ENCODE data around the gene BUB1B. TPM values are rescaled to one million over a fixed set of nuclear protein-coding genes. Genes with fewer than 3 reads are reported as not detected.
A peak's percentile ranks its signal among the peaks of the same experiment; 100 is the strongest.

BUB1B gene
- total RNA-seq, 2 experiments from 2014 or later = 1.4 to 2.4 TPM

DNA sequence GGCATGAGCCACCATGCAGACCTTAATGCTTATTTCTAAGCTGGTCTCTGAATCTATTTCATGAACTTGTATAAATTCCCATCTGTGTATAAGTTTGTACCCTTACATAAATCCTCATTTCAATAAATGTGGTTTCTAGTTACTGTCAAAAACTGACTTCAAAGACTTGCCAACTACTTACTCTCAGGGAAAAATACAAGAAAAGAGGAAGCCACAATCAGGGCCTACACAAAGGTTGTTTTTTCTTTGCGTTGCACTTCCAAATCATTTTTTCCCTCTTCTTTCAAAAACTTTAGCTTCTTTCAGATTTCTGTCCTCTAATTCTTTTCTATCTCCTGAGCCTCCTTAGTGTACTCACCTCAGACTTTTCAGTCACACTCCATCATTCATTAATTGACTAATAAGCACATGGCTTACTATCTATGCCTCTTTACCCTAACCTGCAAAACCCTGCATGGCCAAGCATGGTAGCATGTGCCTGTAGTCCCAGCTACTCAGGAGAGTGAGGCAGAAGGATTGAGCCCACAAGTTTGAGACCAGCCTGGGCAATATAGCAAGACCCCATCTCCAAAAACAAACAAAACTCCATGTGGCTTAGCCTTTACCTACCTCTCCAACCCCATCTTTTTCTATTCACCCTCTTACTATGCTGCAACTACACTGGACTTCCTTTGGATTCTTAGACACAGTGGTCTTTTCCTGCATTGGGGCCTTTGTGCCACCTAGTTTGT, 37.7 kb downstream of the BUB1B start:
- intact Hi-C loops (cut with DNase I, micrococcal nuclease) = no loop called here
- CTCF ChIA-PET = interaction anchor here (1.7 kb wide), 1 partner anchor 19 kb away, joined by 5 read pairs; no protein-coding TSS in a partner anchor
- no peak for TF ChIP-seq CTCF (IDR thresholded peaks at IDR 0.05)
- ATAC-seq (ENCODE audit: poor library complexity) = no peak
- Mint-ChIP-seq H3K36me3 (ENCODE audit: low read depth) (no peaks in the 10 kb centered on the region), H3K4me1 (ENCODE audit: low read depth) (peaks cover 31% of the 10 kb centered on the region), H3K4me3 (no peak overlapping the region), H3K27ac (peak overlapping the region; percentile 5), H3K9me3 (no peaks in the 10 kb centered on the region), H3K27me3 (no peaks in the 10 kb centered on the region)
- H3K9me3 ChIP-seq (ENCODE audit: control insufficient read depth in 1 of 2, insufficient read depth in 1 of 2, low read length in 2 of 2) = no peaks in the 10 kb centered on the region
- H3K36me3 ChIP-seq (ENCODE audit: insufficient read depth, low read length) = no peaks in the 10 kb centered on the region
- POLR2A ChIA-PET = interaction anchor here (0.8 to 1.9 kb wide), 3 partner anchors 14 to 110 kb away, joined by 3 to 6 read pairs (median 3); partner anchors contain the start of gene PLCB2
- no peak for DNase-seq
- peaks cover 12% of the 10 kb centered on the region for H3K4me1 ChIP-seq (ENCODE audit: insufficient read depth, low read length)
- H3K4me3 ChIP-seq (ENCODE audit: low read length) = no peak overlapping the region
- no peak overlapping the region for H3K27ac ChIP-seq (ENCODE audit: low read depth in 1 of 2, low read length in 2 of 2)
- H3K27me3 ChIP-seq (ENCODE audit: control insufficient read depth in 1 of 2, insufficient read depth in 2 of 2, low read length in 2 of 2) = no peaks in the 10 kb centered on the region

GRCh38 chr15:40204100-40204499, 43.2 kb downstream of the BUB1B start:
- no peak overlapping the region for H3K27ac ChIP-seq (ENCODE audit: low read depth in 1 of 2, low read length in 2 of 2)

GRCh38 chr15:40217166-40217824, 56.4 kb downstream of the BUB1B start:
- peak; percentile 99 for ATAC-seq (ENCODE audit: poor library complexity)
- intact Hi-C loops (cut with DNase I, micrococcal nuclease) = loop anchor here (1.0 to 10.0 kb wide), 6 partner anchors 57 to 430 kb away; no protein-coding TSS in a partner anchor

More at GRCh38 chr15:40204100-40204499, 43.2 kb downstream of the BUB1B start:
- peaks cover 2% of the 10 kb centered on the region for H3K4me1 Mint-ChIP-seq (ENCODE audit: low read depth)
- Histone ChIP-seq H3K36me3 (ENCODE audit: insufficient read depth, low read length) (no peaks in the 10 kb centered on the region), H3K27me3 (ENCODE audit: control insufficient read depth in 1 of 2, insufficient read depth in 2 of 2, low read length in 2 of 2) (no peaks in the 10 kb centered on the region), H3K4me3 (ENCODE audit: low read length) (no peak overlapping the region), H3K4me1 (ENCODE audit: insufficient read depth, low read length) (no peaks in the 10 kb centered on the region), H3K9me3 (ENCODE audit: control insufficient read depth in 1 of 2, insufficient read depth in 1 of 2, low read length in 2 of 2) (no peaks in the 10 kb centered on the region)
- intact Hi-C loops (cut with DNase I, micrococcal nuclease) = no loop called here
- H3K36me3 Mint-ChIP-seq (ENCODE audit: low read depth) = no peaks in the 10 kb centered on the region
- POLR2A ChIA-PET = no interaction called here
- ATAC-seq (ENCODE audit: poor library complexity) (no peak), DNase-seq (no peak)
- CTCF ChIA-PET = interaction anchor here (1.1 kb wide), 1 partner anchor 17 kb away, joined by 3 read pairs; no protein-coding TSS in a partner anchor
- TF ChIP-seq CTCF (IDR thresholded peaks at IDR 0.05) = no peak
- no peak overlapping the region for H3K27ac Mint-ChIP-seq
- no peaks in the 10 kb centered on the region for H3K27me3 Mint-ChIP-seq
- no peak overlapping the region for H3K4me3 Mint-ChIP-seq
- H3K9me3 Mint-ChIP-seq = no peaks in the 10 kb centered on the region

More at GRCh38 chr15:40217166-40217824, 56.4 kb downstream of the BUB1B start:
- ChIA-PET CTCF (interaction anchor here (0.5 to 2.2 kb wide), 14 partner anchors 10 to 208 kb away, joined by 3 to 27 read pairs (median 5); no protein-coding TSS in a partner anchor), POLR2A (interaction anchor here (1.0 kb wide), 2 partner anchors 57 to 58 kb away, joined by 5 to 6 read pairs; no protein-coding TSS in a partner anchor)
- H3K9me3 ChIP-seq (ENCODE audit: control insufficient read depth in 1 of 2, insufficient read depth in 1 of 2, low read length in 2 of 2) = no peaks in the 10 kb centered on the region
- Mint-ChIP-seq H3K36me3 (ENCODE audit: low read depth) (no peaks in the 10 kb centered on the region), H3K9me3 (no peaks in the 10 kb centered on the region), H3K27me3 (no peaks in the 10 kb centered on the region), H3K4me1 (ENCODE audit: low read depth) (no peaks in the 10 kb centered on the region), H3K4me3 (no peak overlapping the region), H3K27ac (no peak overlapping the region)
- H3K36me3 ChIP-seq (ENCODE audit: insufficient read depth, low read length) = no peaks in the 10 kb centered on the region
- DNase-seq = peak in 11 of 14 experiments; percentile 9 to 85 (median 31)
- no peaks in the 10 kb centered on the region for H3K4me1 ChIP-seq (ENCODE audit: insufficient read depth, low read length)
- peak; percentile 90 for TF ChIP-seq CTCF (IDR thresholded peaks at IDR 0.05)
- H3K27me3 ChIP-seq (ENCODE audit: control insufficient read depth in 1 of 2, insufficient read depth in 2 of 2, low read length in 2 of 2) = no peaks in the 10 kb centered on the region
- H3K4me3 ChIP-seq (ENCODE audit: low read length) = no peak overlapping the region
- no peak overlapping the region for H3K27ac ChIP-seq (ENCODE audit: low read depth in 1 of 2, low read length in 2 of 2)

All from CD4-positive, alpha-beta T cell (primary cell).